Nephron progenitor cell (in vitro differentiated cells): Measurements from ENCODE around the gene CACNA1C.

Experiments
- DNase-seq: peaks from one replicate; pipeline ENCODE4 v3.0.0; 2021
- H3K27ac Mint-ChIP-seq: 2 replicates; pipeline ENCODE4 v1.8.0; 2021; ENCODE audit warnings: mild to moderate bottlenecking, moderate library complexity, mixed read lengths
- H3K27me3 Mint-ChIP-seq: 2 replicates; pipeline ENCODE4 v1.8.0; 2021; ENCODE audit warnings: mild to moderate bottlenecking, low read depth, mixed read lengths; ENCODE audit not compliant: poor library complexity
- H3K36me3 Mint-ChIP-seq: 2 replicates; pipeline ENCODE4 v1.8.0; 2021; ENCODE audit warnings: low read depth, mixed read lengths
- H3K4me1 Mint-ChIP-seq: 2 replicates; pipeline ENCODE4 v1.8.0; 2021; ENCODE audit warnings: mixed read lengths
- H3K4me3 Mint-ChIP-seq: 2 replicates; pipeline ENCODE4 v1.8.0; 2021; ENCODE audit warnings: mild to moderate bottlenecking, moderate library complexity, mixed read lengths
- H3K9me3 Mint-ChIP-seq: 2 replicates; pipeline ENCODE4 v1.8.0; 2021; ENCODE audit warnings: mild to moderate bottlenecking, moderate library complexity, mixed read lengths
- CTCF ChIP-seq: fragments of 200-600 bp; sonication (generic); IDR thresholded peaks from 2 replicates; pipeline ENCODE4 v1.5.0; 2021; ENCODE audit warnings: antibody characterized with exemption

Gene CACNA1C

DNA sequence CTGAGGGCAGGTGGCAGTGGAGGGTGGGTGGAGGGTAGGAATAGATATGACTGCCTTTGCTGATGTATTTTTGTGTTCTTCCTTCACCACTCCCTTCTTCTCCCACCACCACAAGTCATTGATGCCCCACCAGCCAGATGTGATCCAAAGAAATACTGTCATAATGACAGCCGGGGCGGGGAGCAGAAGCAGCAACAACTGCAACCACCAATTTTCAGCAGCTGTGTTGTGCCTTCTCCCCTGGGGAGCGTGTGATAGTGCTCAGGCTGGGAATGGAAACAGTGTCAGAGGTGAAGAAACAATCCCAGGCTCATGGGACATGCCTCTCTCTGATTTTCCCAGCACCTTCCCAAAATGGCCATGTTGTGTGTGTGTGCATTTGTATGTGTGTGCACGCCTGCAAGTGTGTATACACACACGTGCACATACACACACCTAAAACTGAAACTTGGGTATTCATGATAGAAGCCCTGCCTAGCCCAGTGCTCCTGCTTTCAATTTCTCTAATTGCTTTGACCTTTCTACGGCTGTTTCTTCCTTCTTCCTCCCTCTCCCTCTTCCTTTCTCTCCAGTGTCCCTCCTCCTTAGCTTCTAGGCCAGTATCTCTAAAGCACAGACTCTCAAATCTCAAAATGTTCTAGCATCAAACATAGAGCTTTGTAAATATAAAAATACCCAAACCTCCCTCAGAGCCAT is 442.8 kb downstream of the CACNA1C start:
- peaks cover 17% of the 10 kb centered on the region for H3K27me3 Mint-ChIP-seq
- no peak overlapping the region for H3K4me3 Mint-ChIP-seq
- peaks cover 31% of the 10 kb centered on the region for H3K4me1 Mint-ChIP-seq
- H3K27ac Mint-ChIP-seq: peak overlapping the region; percentile 10
- H3K36me3 Mint-ChIP-seq: no peaks in the 10 kb centered on the region
- TF ChIP-seq CTCF: no peak
- no peaks in the 10 kb centered on the region for H3K9me3 Mint-ChIP-seq
- DNase-seq: no peak

GRCh38 chr12:2498964-2499500 is 446.2 kb downstream of the CACNA1C start:
- Mint-ChIP-seq H3K4me3 (no peak overlapping the region), H3K36me3 (no peaks in the 10 kb centered on the region), H3K9me3 (peaks cover 6% of the 10 kb centered on the region), H3K27me3 (peaks cover 18% of the 10 kb centered on the region), H3K4me1 (peaks cover 48% of the 10 kb centered on the region), H3K27ac (no peak overlapping the region)
- no peak for DNase-seq
- no peak for TF ChIP-seq CTCF

DNA sequence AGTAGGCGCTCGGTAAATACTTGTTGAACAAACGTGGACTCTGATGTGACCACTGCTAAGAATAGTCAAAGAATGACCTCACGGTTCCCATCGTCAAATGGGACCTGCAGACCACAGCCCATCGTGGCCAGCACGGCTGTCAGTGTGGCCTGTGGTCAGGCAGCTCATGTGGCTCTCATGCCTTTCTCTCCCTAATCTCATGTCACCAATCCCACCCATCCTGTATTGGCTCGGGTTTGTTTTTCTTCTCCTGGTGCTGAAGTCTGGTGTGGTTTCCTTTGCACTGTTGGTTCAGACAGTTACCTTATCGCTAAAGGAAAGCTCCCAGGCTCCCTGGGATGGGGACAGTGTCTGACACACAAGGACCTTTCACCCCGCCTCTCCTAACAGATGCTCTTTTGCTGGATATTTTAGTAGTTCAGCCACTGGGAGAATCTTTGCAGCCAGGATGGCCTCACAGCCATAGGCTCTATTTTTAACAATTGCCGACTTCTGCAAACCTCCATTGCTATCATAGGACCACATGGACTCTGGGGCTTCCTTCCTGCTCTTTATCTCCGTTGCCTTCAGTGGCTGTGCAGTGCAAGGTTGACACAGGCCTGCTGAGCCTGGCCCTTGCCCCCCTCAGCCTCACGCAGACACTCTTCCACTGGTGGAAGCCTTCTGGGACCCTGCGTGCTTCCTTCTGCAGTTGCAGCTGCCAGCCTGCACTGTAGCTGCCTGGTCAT is 448.8 kb downstream of the CACNA1C start:
- Mint-ChIP-seq H3K9me3 (peaks cover 10% of the 10 kb centered on the region), H3K27me3 (peaks cover 13% of the 10 kb centered on the region), H3K27ac (peak overlapping the region; percentile 14), H3K4me3 (no peak overlapping the region), H3K4me1 (peaks cover 37% of the 10 kb centered on the region), H3K36me3 (no peaks in the 10 kb centered on the region)
- no peak for DNase-seq
- no peak for TF ChIP-seq CTCF

- Mint-ChIP-seq H3K27ac (no peak overlapping the region), H3K27me3 (peaks cover 12% of the 10 kb centered on the region), H3K36me3 (no peaks in the 10 kb centered on the region), H3K9me3 (peaks cover 10% of the 10 kb centered on the region), H3K4me1 (peaks cover 51% of the 10 kb centered on the region), H3K4me3 (no peak overlapping the region)
- TF ChIP-seq CTCF: no peak
- DNase-seq: no peak
These were observed 450.2 kb downstream of the CACNA1C start for GRCh38 chr12:2503036-2503435.

DNA sequence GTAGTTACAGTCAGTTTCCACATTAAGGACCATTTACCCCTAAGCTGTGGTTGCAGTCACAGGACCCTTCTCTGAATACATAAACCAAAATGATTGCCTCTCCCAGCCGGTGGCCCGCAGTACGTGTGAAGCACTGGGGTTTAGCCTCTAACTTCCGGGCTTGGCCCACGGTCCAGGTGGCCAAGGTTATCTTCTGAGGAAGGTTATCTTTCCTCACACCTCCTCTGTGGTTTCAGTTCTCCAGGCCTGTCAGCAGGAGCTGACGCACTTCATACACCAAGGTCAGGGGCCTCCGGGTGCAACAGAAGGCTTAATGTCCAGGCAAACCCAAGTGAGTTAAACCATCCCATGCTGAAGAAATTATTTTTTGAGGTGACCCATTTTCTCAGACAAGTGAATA is 451.0 kb downstream of the CACNA1C start:
- Mint-ChIP-seq H3K36me3 (no peaks in the 10 kb centered on the region), H3K4me1 (peaks cover 53% of the 10 kb centered on the region), H3K9me3 (peaks cover 10% of the 10 kb centered on the region), H3K4me3 (no peak overlapping the region), H3K27ac (no peak overlapping the region), H3K27me3 (peaks cover 11% of the 10 kb centered on the region)
- no peak for DNase-seq
- no peak for TF ChIP-seq CTCF
